ENCODE results near the gene NDUFB4.

The NDUFB4 gene

DNA sequence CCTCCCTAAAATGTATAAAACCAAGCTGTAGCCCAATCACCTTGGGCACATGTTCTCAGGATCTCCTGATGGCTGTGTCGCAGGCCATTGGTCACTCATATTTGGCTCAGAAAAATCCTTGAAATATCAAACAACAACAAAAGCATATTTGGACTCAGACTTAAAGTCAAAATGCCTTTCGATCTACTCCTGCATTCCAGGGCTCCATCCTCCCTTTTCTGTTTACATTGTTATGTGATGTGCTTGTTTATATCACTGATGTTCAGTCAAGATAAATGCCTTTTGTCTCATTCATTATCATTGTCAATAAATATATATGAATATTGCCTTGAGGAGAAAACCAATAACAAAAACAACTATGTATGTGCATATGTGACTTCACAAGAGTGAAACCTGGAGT, 54.2 kb downstream of the NDUFB4 start:
- Histone ChIP-seq H3K4me1 (ENCODE audit: control insufficient read depth, insufficient read depth, low read length) (no peaks in the 10 kb centered on the region), H3K36me3 (ENCODE audit: control insufficient read depth in 2 of 2, insufficient read depth in 1 of 2, low read length in 2 of 2) (no peaks in the 10 kb centered on the region), H3K9me3 (ENCODE audit: control insufficient read depth, insufficient read depth, low read depth, low read length) (no peaks in the 10 kb centered on the region), H3K4me3 (ENCODE audit: low read depth, low read length) (no peak overlapping the region), H3K27ac (ENCODE audit: extremely low read depth, low read depth, low read length) (no peak overlapping the region)
- POLR2A ChIA-PET, result no interaction called here
- TF ChIP-seq ZNF274 (IDR thresholded peaks at IDR 0.05; ENCODE audit: low read length) (no peak), ZNF274 (tag by site-specific recombination; IDR thresholded peaks at IDR 0.05; ENCODE audit: borderline replicate concordance) (no peak), ZNF302 (tag by site-specific recombination; IDR thresholded peaks at IDR 0.05; ENCODE audit: low read depth) (no peak), WT1 (tag by site-specific recombination; IDR thresholded peaks at IDR 0.05) (no peak), SETDB1 (IDR thresholded peaks at IDR 0.05; ENCODE audit: insufficient read length, low read length) (no peak), ZNF433 (tag by site-specific recombination; IDR thresholded peaks at IDR 0.05; ENCODE audit: low read depth) (no peak), YY1 (tag by site-specific recombination; IDR thresholded peaks at IDR 0.05) (no peak), TRIM28 (IDR thresholded peaks at IDR 0.05; ENCODE audit: borderline replicate concordance, low read length) (no peak), INSM2 (tag by site-specific recombination; IDR thresholded peaks at IDR 0.05) (no peak), ZNF394 (tag by site-specific recombination; IDR thresholded peaks at IDR 0.05; ENCODE audit: borderline replicate concordance) (no peak), REST (tag by site-specific recombination; IDR thresholded peaks at IDR 0.05) (no peak), ZNF214 (tag by site-specific recombination; IDR thresholded peaks at IDR 0.05; ENCODE audit: borderline replicate concordance) (no peak), SP3 (tag by site-specific recombination; IDR thresholded peaks at IDR 0.05) (no peak), ZNF548 (tag by site-specific recombination; IDR thresholded peaks at IDR 0.05) (no peak)
- TF ChIP-seq, protein P1, sequence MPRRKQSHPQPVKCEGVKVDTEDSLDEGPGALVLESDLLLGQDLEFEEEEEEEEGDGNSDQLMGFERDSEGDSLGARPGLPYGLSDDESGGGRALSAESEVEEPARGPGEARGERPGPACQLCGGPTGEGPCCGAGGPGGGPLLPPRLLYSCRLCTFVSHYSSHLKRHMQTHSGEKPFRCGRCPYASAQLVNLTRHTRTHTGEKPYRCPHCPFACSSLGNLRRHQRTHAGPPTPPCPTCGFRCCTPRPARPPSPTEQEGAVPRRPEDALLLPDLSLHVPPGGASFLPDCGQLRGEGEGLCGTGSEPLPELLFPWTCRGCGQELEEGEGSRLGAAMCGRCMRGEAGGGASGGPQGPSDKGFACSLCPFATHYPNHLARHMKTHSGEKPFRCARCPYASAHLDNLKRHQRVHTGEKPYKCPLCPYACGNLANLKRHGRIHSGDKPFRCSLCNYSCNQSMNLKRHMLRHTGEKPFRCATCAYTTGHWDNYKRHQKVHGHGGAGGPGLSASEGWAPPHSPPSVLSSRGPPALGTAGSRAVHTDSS (tag by site-specific recombination; IDR thresholded peaks at IDR 0.05), result no peak
- CTCF ChIA-PET, result no interaction called here

Data from HEK293 (cell line).